Measurements from ENCODE around the gene PALLD. TPM values are rescaled to one million over a fixed set of nuclear protein-coding genes. Genes with fewer than 3 reads are reported as not detected.

Gene PALLD
- total and polyA plus RNA-seq, 2 of the 13 experiments (the other 11 are each of a cell fraction or from before 2014, with no cell fraction given) = 0.50 to 1.5 TPM

- no peaks in the 10 kb centered on the region for H4K20me1 ChIP-seq (ENCODE audit: insufficient read depth, low read length)
- no peaks in the 10 kb centered on the region; a peak in 1 of 5 replicates for H3K27me3 ChIP-seq (ENCODE audit: control insufficient read depth in 1 of 2, insufficient read depth in 2 of 2, low read length in 2 of 2)
- H2AFZ ChIP-seq (ENCODE audit: low read length) = no peak overlapping the region
- no TSS peak for BruUV-seq (replicated peaks)
- TF ChIP-seq POLR2G (IDR thresholded peaks at IDR 0.05; ENCODE audit: low read depth, low read length) = no peak
- no peak for TF ChIP-seq ZNF883 (CRISPR knock-in tag; IDR thresholded peaks at IDR 0.05; ENCODE audit: not compliant biosample characterization)
- TF ChIP-seq, protein P1, sequence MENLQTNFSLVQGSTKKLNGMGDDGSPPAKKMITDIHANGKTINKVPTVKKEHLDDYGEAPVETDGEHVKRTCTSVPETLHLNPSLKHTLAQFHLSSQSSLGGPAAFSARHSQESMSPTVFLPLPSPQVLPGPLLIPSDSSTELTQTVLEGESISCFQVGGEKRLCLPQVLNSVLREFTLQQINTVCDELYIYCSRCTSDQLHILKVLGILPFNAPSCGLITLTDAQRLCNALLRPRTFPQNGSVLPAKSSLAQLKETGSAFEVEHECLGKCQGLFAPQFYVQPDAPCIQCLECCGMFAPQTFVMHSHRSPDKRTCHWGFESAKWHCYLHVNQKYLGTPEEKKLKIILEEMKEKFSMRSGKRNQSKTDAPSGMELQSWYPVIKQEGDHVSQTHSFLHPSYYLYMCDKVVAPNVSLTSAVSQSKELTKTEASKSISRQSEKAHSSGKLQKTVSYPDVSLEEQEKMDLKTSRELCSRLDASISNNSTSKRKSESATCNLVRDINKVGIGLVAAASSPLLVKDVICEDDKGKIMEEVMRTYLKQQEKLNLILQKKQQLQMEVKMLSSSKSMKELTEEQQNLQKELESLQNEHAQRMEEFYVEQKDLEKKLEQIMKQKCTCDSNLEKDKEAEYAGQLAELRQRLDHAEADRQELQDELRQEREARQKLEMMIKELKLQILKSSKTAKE (CRISPR knock-in tag; IDR thresholded peaks at IDR 0.05; ENCODE audit: borderline replicate concordance) = no peak
- no peak for TF ChIP-seq ZNF12 (CRISPR knock-in tag; IDR thresholded peaks at IDR 0.05)
- TF ChIP-seq MED1 (CRISPR knock-in tag; IDR thresholded peaks at IDR 0.05) = no peak
- TF ChIP-seq NFIB (CRISPR knock-in tag; IDR thresholded peaks at IDR 0.05; ENCODE audit: borderline replicate concordance) = no peak
- TF ChIP-seq ZBTB46 (CRISPR knock-in tag; IDR thresholded peaks at IDR 0.05; ENCODE audit: borderline replicate concordance) = no peak
- no peak for TF ChIP-seq FOXK1 (CRISPR knock-in tag; IDR thresholded peaks at IDR 0.05; ENCODE audit: borderline replicate concordance, low read depth)
- no peak for TF ChIP-seq SIN3B (IDR thresholded peaks at IDR 0.05; ENCODE audit: low read length)
- TF ChIP-seq JDP2 (CRISPR knock-in tag; IDR thresholded peaks at IDR 0.05; ENCODE audit: borderline replicate concordance) = no peak
- no peak for TF ChIP-seq MYPOP (CRISPR knock-in tag; IDR thresholded peaks at IDR 0.05)
- TF ChIP-seq FOSL2 (CRISPR knock-in tag; IDR thresholded peaks at IDR 0.05) = no peak
- no peak for TF ChIP-seq ZNF382 (CRISPR knock-in tag; IDR thresholded peaks at IDR 0.05; ENCODE audit: borderline replicate concordance)
- no peaks in the 10 kb centered on the region for H3K4me1 ChIP-seq (ENCODE audit: insufficient read depth, low read length)
- DNase-seq (ENCODE audit: low spot score) (no peak), FAIRE-seq (no peak), ATAC-seq (no peak)
- 1% methylated on average over 4 of the region's 4 CpGs for WGBS (ENCODE audit: low lambda C conversion rate)
- H3K9ac ChIP-seq (ENCODE audit: insufficient read depth, low read depth, low read length) = no peak overlapping the region
- H3K4me2 ChIP-seq (ENCODE audit: low read depth, low read length) = no peak overlapping the region
- intact Hi-C loops (cut with micrococcal nuclease; ENCODE audit: unreplicated experiment) = no loop called here
- ChIA-PET CTCF (ENCODE audit: low intra/inter-chr PET ratio, low total read pairs) (no interaction called here), POLR2A (no interaction called here)
- H3K36me3 ChIP-seq (replicated peaks in 1 of 2; ENCODE audit: control insufficient read depth in 1 of 2, insufficient read depth in 2 of 2, low read length in 2 of 2) = no peaks in the 10 kb centered on the region
- H3K27ac ChIP-seq (ENCODE audit: extremely low read length, insufficient read depth, low read length) = no peak overlapping the region
- no peaks in the 10 kb centered on the region for H3K79me2 ChIP-seq (ENCODE audit: insufficient read depth, low read length)
- H3K9me3 ChIP-seq (ENCODE audit: low read length) = no peaks in the 10 kb centered on the region
- in situ Hi-C loops (cut with HindIII; ENCODE audit: extremely low pct_ligation_motif_present, low pct_unique_long_range_greater_than_20kb) = no loop called here
- no peak overlapping the region for H3K4me3 ChIP-seq (replicated peaks in 1 of 3; ENCODE audit: insufficient read depth in 1 of 3, low read depth in 2 of 3, low read length in 3 of 3)
These were observed 261.6 kb downstream of the PALLD start for GRCh38 chr4:168758351-168758876.
